Type B pancreatic cell (in vitro differentiated cells): ENCODE results near the gene NOD1. TPM values are rescaled to one million over a fixed set of nuclear protein-coding genes. Genes with fewer than 3 reads are reported as not detected.

Source experiments
- DNase-seq: peaks from one replicate; pipeline ENCODE4 v3.0.0; 2021; ENCODE audit warnings: mixed read lengths; ENCODE audit not compliant: unreplicated experiment; ENCODE audit errors: extremely low spot score
- H3K27ac Mint-ChIP-seq: 2 replicates; pipeline ENCODE4 v1.8.0; 2021; ENCODE audit warnings: mild to moderate bottlenecking, mixed read lengths
- H3K27me3 Mint-ChIP-seq: 2 replicates; pipeline ENCODE4 v1.8.0; 2021; ENCODE audit warnings: mixed read lengths
- H3K36me3 Mint-ChIP-seq: 2 replicates; pipeline ENCODE4 v1.8.0; 2021; ENCODE audit warnings: mixed read lengths
- H3K4me1 Mint-ChIP-seq: one replicate; pipeline ENCODE4 v1.8.0; 2021; ENCODE audit warnings: mixed read lengths; ENCODE audit not compliant: unreplicated experiment
- H3K4me3 Mint-ChIP-seq: 2 replicates; pipeline ENCODE4 v1.8.0; 2021; ENCODE audit warnings: mild to moderate bottlenecking, mixed read lengths
- H3K9me3 Mint-ChIP-seq: 2 replicates; pipeline ENCODE4 v1.8.0; 2021; ENCODE audit warnings: mixed read lengths
- CTCF ChIP-seq: fragments of 200-600 bp; sonication (generic); conservative IDR thresholded peaks from 2 replicates; pipeline ENCODE4 v1.5.0; 2021; ENCODE audit warnings: antibody characterized with exemption, mild to moderate bottlenecking
- total RNA-seq: library from RNA; stranded (reverse); gene quantifications from 2 replicates; pipeline ENCODE4 v1.2.1, GENCODE V29; 2021; ENCODE audit warnings: low replicate concordance

Gene NOD1
- total RNA-seq, 1 donor from 2014 or later, result 10.9 TPM

- Mint-ChIP-seq H3K4me3 (peak overlapping the region; percentile 90), H3K27ac (peak overlapping the region; percentile 95), H3K36me3 (peaks cover 25% of the 10 kb centered on the region), H3K4me1 (peaks cover 29% of the 10 kb centered on the region), H3K27me3 (no peaks in the 10 kb centered on the region), H3K9me3 (peaks cover 4% of the 10 kb centered on the region)
- no peak for TF ChIP-seq CTCF
- DNase-seq, result no peak
Observed at GRCh38 chr7:30505174-30505697, 26.7 kb upstream of the NOD1 start.

- peak; percentile 96 for DNase-seq
- Mint-ChIP-seq H3K27me3 (no peaks in the 10 kb centered on the region), H3K4me1 (peaks cover 31% of the 10 kb centered on the region), H3K27ac (peak within 1 kb of the TSS; percentile 95), H3K9me3 (peaks cover 4% of the 10 kb centered on the region), H3K4me3 (peak within 1 kb of the TSS; percentile 90), H3K36me3 (peaks cover 32% of the 10 kb centered on the region)
- no peak for TF ChIP-seq CTCF
Observed at GRCh38 chr7:30504301-30505173, 26.0 kb upstream of the NOD1 start, which contains the start of gene GGCT. Gene GGCT, minus strand, starts transcription at chr7:30504829. Its CDS starts 120 bp downstream, at chr7:30504709.

GRCh38 chr7:30503274-30504212 lies 25.0 kb upstream of the NOD1 start:
- Mint-ChIP-seq H3K9me3 (peaks cover 4% of the 10 kb centered on the region), H3K4me3 (peak overlapping the region; percentile 90), H3K4me1 (peaks cover 31% of the 10 kb centered on the region), H3K27me3 (no peaks in the 10 kb centered on the region), H3K36me3 (peaks cover 36% of the 10 kb centered on the region), H3K27ac (peak overlapping the region; percentile 95)
- DNase-seq, result no peak
- no peak for TF ChIP-seq CTCF

- Mint-ChIP-seq H3K4me1 (peaks cover 31% of the 10 kb centered on the region), H3K27me3 (no peaks in the 10 kb centered on the region), H3K9me3 (peaks cover 4% of the 10 kb centered on the region), H3K27ac (peak overlapping the region; percentile 95), H3K4me3 (peak overlapping the region; percentile 90), H3K36me3 (peaks cover 37% of the 10 kb centered on the region)
- no peak for DNase-seq
- no peak for TF ChIP-seq CTCF
Observed at GRCh38 chr7:30502470-30503251, 24.1 kb upstream of the NOD1 start.

GRCh38 chr7:30501264-30501663 lies 22.7 kb upstream of the NOD1 start:
- peak overlapping the region; percentile 95 for H3K27ac Mint-ChIP-seq
- TF ChIP-seq CTCF, result no peak
- H3K27me3 Mint-ChIP-seq, result no peaks in the 10 kb centered on the region
- peaks cover 47% of the 10 kb centered on the region for H3K36me3 Mint-ChIP-seq
- DNase-seq, result no peak
- H3K9me3 Mint-ChIP-seq, result peaks cover 4% of the 10 kb centered on the region
- peak overlapping the region; percentile 49 for H3K4me3 Mint-ChIP-seq
- H3K4me1 Mint-ChIP-seq, result peaks cover 31% of the 10 kb centered on the region
